ENCODE results near the gene PARL. TPM values are rescaled to one million over a fixed set of nuclear protein-coding genes. Genes with fewer than 3 reads are reported as not detected.

PARL gene
- total and polyA plus RNA-seq, 10 of the 15 experiments (the other 5 are each of a cell fraction or from before 2014, with no cell fraction given) = 49.7 to 113 (median 77.2) TPM

DNA sequence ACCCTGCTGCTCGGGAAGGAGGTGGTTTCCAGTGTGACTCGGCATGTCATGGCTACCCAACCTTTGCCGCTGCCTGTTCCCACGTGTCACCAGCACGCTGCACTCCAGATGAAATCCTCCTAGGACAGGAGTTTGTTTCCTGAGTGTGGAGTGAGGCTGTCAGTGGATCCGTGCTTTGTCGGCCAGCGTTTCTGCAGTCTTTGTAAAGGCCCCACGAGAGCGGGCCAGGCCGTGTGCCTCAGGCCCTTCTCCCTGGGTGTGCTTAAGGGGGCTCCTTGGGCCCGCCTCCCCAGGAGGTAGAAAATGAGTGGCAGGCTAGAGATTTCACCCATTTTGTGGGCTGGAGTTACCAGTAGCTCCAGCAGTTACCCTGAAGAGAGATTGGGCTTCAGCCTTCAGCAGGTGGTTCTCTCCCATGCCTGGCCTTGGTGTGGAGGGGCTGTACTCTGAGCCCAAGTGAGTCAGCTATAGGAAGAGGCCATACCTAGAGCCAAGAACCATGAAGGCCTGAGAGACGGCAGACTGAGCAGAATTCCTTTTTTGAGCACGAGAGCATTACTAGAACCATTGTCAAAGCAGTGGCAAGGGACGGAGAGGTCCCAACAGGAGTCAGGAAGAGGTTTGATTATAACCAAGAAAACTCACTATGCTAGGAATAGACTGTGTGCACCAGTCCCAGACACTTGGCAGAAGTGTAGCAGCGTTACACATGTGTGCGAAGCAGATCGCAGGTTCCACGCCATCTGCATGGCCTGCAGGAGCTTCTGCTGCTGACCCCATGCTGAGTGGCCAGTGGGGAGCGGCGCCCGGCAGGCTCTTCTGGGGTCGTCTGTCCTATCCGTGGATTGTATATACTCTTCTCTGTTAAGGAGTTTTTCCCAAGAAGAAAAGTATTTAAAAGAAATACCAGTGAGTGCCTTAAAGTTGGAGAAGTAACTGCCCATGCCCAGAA is 73.8 kb downstream of the PARL start (continued):
- TF ChIP-seq EGR1 (IDR thresholded peaks at IDR 0.05; ENCODE audit: borderline replicate concordance in 1 of 2, low read depth in 2 of 2, low read length in 2 of 2) (no peak), KDM1A (IDR thresholded peaks at IDR 0.05; ENCODE audit: borderline replicate concordance) (no peak), STAT3 (IDR thresholded peaks at IDR 0.05; ENCODE audit: low read depth, low read length) (no peak)

DNA sequence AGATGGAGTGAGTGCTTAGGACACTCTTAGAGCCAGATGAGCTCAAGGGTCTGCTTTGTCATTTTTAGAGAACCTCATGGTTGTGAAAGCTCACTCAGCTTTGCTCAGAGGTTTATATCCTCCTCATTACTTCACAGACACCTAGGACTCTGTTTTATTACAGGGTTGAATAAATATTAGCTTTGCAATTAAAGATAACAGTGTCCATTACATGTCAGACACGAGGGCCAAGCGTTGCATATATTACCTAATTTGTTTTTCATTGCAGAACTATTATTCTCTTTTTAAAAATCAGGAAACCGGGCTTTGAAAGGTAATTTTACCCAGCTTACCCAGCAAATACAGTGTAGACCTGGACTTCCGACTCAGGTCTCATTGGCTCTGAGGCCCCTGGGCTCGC is 75.4 kb downstream of the PARL start:
- Histone ChIP-seq H3K4me1 (ENCODE audit: control insufficient read depth, insufficient read depth, low read length) (no peaks in the 10 kb centered on the region), H3K27ac (ENCODE audit: control insufficient read depth, insufficient read depth) (no peak overlapping the region), H3K36me3 (ENCODE audit: control insufficient read depth in 2 of 2, insufficient read depth in 2 of 2, low read length in 1 of 2) (peaks cover 24 to 27% of the 10 kb centered on the region in 2 experiments), H3K4me2 (ENCODE audit: control insufficient read depth, insufficient read depth) (no peak overlapping the region), H2AFZ (ENCODE audit: control insufficient read depth, low read depth, low read length) (no peak overlapping the region), H3K27me3 (replicated peaks in 1 of 2; ENCODE audit: control insufficient read depth in 2 of 2, insufficient read depth in 2 of 2, low read length in 1 of 2) (no peaks in the 10 kb centered on the region), H3K4me3 (no peak overlapping the region), H3K9me3 (replicated peaks; ENCODE audit: control insufficient read depth, insufficient read depth, low read length) (no peaks in the 10 kb centered on the region), H3K9ac (ENCODE audit: control insufficient read depth, insufficient read depth, low read length) (no peak overlapping the region), H3K79me2 (ENCODE audit: control insufficient read depth, insufficient read depth, low read length) (no peaks in the 10 kb centered on the region), H4K20me1 (ENCODE audit: control insufficient read depth, insufficient read depth) (no peaks in the 10 kb centered on the region)
- no peak for FAIRE-seq
- BruUV-seq (replicated peaks) = no TSS peak
- ChIA-PET RAD21 (ENCODE audit: unreplicated experiment) (interaction anchor here (0.9 kb wide), 1 partner anchor 76 kb away, joined by 3 read pairs; the partner anchor contains the start of gene PARL), POLR2A (no interaction called here), SMC1A (ENCODE audit: uncharacterized antibody, unreplicated experiment) (no interaction called here), CTCF (interaction anchor here (0.8 kb wide), 1 partner anchor 42 kb away, joined by 3 read pairs; no protein-coding TSS in a partner anchor)
- in situ Hi-C loops (cut with MboI) (no loop called here), intact Hi-C loops (cut with micrococcal nuclease; ENCODE audit: unreplicated experiment) (no loop called here)
- no peak for DNase-seq (ENCODE audit: low read depth, low spot score)
- TF ChIP-seq EZH2 (IDR thresholded peaks at IDR 0.05; ENCODE audit: borderline replicate concordance, control insufficient read depth, low read depth, low read length) = no peak
- TF ChIP-seq SMAD5 (IDR thresholded peaks at IDR 0.05; ENCODE audit: low read depth) = no peak
- TF ChIP-seq, protein P1, sequence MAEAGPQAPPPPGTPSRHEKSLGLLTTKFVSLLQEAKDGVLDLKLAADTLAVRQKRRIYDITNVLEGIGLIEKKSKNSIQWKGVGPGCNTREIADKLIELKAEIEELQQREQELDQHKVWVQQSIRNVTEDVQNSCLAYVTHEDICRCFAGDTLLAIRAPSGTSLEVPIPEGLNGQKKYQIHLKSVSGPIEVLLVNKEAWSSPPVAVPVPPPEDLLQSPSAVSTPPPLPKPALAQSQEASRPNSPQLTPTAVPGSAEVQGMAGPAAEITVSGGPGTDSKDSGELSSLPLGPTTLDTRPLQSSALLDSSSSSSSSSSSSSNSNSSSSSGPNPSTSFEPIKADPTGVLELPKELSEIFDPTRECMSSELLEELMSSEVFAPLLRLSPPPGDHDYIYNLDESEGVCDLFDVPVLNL (IDR thresholded peaks at IDR 0.05; ENCODE audit: low read depth, low read length) = no peak
- TF ChIP-seq, protein P2, sequence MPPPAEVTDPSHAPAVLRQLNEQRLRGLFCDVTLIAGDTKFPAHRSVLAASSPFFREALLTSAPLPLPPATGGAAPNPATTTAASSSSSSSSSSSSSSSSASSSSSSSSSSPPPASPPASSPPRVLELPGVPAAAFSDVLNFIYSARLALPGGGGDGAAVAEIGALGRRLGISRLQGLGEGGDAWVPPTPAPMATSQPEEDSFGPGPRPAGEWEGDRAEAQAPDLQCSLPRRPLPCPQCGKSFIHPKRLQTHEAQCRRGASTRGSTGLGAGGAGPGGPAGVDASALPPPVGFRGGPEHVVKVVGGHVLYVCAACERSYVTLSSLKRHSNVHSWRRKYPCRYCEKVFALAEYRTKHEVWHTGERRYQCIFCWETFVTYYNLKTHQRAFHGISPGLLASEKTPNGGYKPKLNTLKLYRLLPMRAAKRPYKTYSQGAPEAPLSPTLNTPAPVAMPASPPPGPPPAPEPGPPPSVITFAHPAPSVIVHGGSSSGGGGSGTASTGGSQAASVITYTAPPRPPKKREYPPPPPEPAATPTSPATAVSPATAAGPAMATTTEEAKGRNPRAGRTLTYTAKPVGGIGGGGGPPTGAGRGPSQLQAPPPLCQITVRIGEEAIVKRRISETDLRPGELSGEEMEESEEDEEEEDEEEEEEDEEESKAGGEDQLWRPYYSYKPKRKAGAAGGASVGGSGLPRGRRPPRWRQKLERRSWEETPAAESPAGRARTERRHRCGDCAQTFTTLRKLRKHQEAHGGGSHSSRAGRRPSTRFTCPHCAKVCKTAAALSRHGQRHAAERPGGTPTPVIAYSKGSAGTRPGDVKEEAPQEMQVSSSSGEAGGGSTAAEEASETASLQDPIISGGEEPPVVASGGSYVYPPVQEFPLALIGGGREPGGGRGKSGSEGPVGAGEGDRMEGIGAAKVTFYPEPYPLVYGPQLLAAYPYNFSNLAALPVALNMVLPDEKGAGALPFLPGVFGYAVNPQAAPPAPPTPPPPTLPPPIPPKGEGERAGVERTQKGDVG (CRISPR knock-in tag; IDR thresholded peaks at IDR 0.05) = no peak
- TF ChIP-seq MYC (IDR thresholded peaks at IDR 0.05; ENCODE audit: insufficient read depth, insufficient read length, insufficient replicate concordance, low read length, severe bottlenecking) = no peak
- TF ChIP-seq CEBPB (IDR thresholded peaks at IDR 0.05; ENCODE audit: borderline replicate concordance in 1 of 2, low read depth in 2 of 2, low read length in 2 of 2) = no peak
- 82% methylated on average over 5 of the region's 5 CpGs for WGBS (ENCODE audit: insufficient coverage, insufficient replicate concordance, low lambda C conversion rate, missing lambda C conversion rate)
- ATAC-seq = no peak
